LNCAP (cell line): Measurements from ENCODE around the gene MKNK1.

Source experiments
- CTCF ChIP-seq: fragments of 450-650 bp; IDR thresholded peaks from 2 replicates; pipeline ENCODE4 v1.5.1; 2017; ENCODE audit warnings: mild to moderate bottlenecking

The MKNK1 gene

GRCh38 chr1:46612937-46613660 is 9.0 kb upstream of the MKNK1 start:
- no peak for TF ChIP-seq CTCF

GRCh38 chr1:46611691-46612221 is 7.7 kb upstream of the MKNK1 start:
- no peak for TF ChIP-seq CTCF

GRCh38 chr1:46607345-46608130 is 3.5 kb upstream of the MKNK1 start:
- TF ChIP-seq CTCF = no peak

GRCh38 chr1:46606255-46606965 is 2.3 kb upstream of the MKNK1 start:
- TF ChIP-seq CTCF = no peak

- no peak for TF ChIP-seq CTCF
Measured at GRCh38 chr1:46605232-46605631, 1.2 kb upstream of the MKNK1 start.

GRCh38 chr1:46603481-46603857 is 599 bp downstream of the MKNK1 start:
- no peak for TF ChIP-seq CTCF

- no peak for TF ChIP-seq CTCF
Measured at GRCh38 chr1:46601257-46602007, 2.6 kb downstream of the MKNK1 start.
